ENCODE results near the gene SHPK. TPM values are rescaled to one million over a fixed set of nuclear protein-coding genes. Genes with fewer than 3 reads are reported as not detected.

SHPK gene, protein sequence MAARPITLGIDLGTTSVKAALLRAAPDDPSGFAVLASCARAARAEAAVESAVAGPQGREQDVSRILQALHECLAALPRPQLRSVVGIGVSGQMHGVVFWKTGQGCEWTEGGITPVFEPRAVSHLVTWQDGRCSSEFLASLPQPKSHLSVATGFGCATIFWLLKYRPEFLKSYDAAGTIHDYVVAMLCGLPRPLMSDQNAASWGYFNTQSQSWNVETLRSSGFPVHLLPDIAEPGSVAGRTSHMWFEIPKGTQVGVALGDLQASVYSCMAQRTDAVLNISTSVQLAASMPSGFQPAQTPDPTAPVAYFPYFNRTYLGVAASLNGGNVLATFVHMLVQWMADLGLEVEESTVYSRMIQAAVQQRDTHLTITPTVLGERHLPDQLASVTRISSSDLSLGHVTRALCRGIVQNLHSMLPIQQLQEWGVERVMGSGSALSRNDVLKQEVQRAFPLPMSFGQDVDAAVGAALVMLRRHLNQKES
- 10 to 100 TPM; 11.9 to 12.3 TPM for total RNA-seq

DNA sequence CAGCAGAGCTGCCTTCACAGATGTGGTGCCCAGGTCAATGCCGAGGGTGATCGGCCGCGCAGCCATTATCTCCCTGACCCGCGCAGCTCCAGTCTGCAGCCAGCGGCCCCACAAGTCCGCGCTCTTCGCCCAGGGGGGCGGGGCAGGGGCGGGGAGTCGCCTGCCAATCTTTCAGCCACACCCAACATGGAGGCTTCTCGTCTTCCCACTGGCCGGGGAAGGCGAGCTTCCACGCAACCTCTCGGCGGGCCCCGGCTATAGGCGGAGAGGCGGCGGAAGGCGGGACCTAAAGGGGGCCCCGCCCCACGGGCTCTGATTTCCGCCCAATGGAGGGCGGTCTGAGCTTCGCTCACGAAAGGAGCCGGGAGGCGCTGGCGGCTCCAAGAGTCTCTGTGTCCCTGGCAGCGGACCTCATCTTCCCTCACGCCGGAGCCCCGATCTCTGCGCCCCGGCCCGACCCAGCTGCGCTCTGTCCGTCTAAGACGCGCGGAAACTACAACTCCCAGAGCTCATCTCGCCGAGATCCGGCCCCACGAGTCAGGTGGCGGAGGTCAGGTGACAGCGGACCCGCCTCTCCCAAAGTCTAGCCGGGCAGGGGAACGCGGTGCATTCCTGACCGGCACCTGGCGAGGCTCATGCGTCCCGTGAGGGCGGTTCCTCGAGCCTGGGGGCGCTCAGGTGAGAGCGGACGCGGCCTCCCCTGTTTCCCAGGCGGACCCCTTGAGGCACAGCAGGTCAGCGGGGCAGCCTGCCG, at the start of gene SHPK, which contains the start of gene CTNS:
TSS of gene SHPK (minus strand) at position 97 of the 754 bp plus-strand sequence. CDS start at position 66, 31 bp downstream.
TSS of gene CTNS (plus strand) at position 607 of the 754 bp plus-strand sequence. CDS start 3,447 bp downstream, outside the sequence.
- Mint-ChIP-seq H3K4me1 (peaks cover 30% of the 10 kb centered on the region), H3K9me3 (no peaks in the 10 kb centered on the region), H3K36me3 (peaks cover 3% of the 10 kb centered on the region), H3K4me3 (peak within 1 kb of the TSS; percentile 96), H3K27ac (peak within 1 kb of the TSS; percentile 99), H3K27me3 (no peaks in the 10 kb centered on the region)
- DNase-seq: peak; percentile 96

GRCh38 chr17:3685174-3685573, 49.1 kb upstream of the SHPK start:
- H3K4me3 Mint-ChIP-seq: no peak overlapping the region
- peaks cover 6% of the 10 kb centered on the region for H3K4me1 Mint-ChIP-seq
- H3K27ac Mint-ChIP-seq: no peak overlapping the region
- H3K9me3 Mint-ChIP-seq: no peaks in the 10 kb centered on the region
- DNase-seq: no peak
- H3K36me3 Mint-ChIP-seq: peaks cover 8% of the 10 kb centered on the region
- no peaks in the 10 kb centered on the region for H3K27me3 Mint-ChIP-seq

DNA sequence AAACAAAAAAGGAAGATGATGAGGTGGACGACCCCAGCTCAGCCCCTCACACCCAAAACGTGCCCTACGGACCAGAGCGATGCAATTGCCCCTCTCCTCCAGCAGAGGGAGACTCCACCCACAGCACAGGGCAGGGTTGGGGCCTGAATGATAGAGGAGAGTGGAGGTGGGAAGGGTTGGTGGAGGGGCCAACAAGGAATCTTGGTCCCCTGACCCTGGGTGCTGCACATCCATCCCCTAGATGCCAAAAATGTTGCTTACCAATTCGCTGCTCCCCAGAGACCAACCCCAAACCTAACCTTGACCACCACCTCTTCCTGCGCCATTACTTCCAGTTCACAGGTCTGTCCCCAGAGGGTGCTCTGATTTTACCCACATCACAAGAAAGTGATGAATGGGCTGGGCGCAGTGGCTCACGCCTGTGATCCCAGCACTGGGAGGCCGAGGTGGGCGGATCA, 47.0 kb upstream of the SHPK start:
- Mint-ChIP-seq H3K9me3 (no peaks in the 10 kb centered on the region), H3K36me3 (no peaks in the 10 kb centered on the region), H3K4me1 (peaks cover 6% of the 10 kb centered on the region), H3K27ac (no peak overlapping the region), H3K27me3 (no peaks in the 10 kb centered on the region), H3K4me3 (no peak overlapping the region)
- DNase-seq: peak; percentile 59

GRCh38 chr17:3682033-3682432, 46.0 kb upstream of the SHPK start:
- no peak overlapping the region for H3K27ac Mint-ChIP-seq
- H3K4me3 Mint-ChIP-seq: no peak overlapping the region
- no peaks in the 10 kb centered on the region for H3K36me3 Mint-ChIP-seq
- no peaks in the 10 kb centered on the region for H3K27me3 Mint-ChIP-seq
- no peak for DNase-seq
- H3K9me3 Mint-ChIP-seq: no peaks in the 10 kb centered on the region
- H3K4me1 Mint-ChIP-seq: peaks cover 6% of the 10 kb centered on the region

DNA sequence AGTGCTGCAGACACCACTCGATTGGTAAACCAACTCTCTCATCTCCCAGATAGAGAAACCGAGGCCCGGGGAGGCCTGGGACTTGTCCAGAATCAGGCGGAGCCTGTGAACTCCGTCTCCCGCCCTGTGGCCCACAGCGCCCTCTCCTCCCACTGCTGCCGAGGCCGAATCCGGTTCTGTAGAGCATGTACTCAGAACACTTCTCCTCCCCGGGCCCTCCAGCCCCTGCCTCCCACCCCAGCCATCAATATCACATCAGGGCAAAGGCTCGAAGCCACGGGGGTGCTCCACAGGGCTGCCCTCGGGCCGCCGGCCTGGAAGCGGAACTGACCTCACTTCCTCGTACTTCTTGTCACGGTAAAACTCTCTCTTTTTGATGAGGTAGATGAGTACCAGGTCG, 45.5 kb upstream of the SHPK start:
- Mint-ChIP-seq H3K4me1 (peaks cover 6% of the 10 kb centered on the region), H3K27ac (no peak overlapping the region), H3K36me3 (no peaks in the 10 kb centered on the region), H3K27me3 (no peaks in the 10 kb centered on the region), H3K4me3 (no peak overlapping the region), H3K9me3 (no peaks in the 10 kb centered on the region)
- no peak for DNase-seq

GRCh38 chr17:3681057-3681456, 45.0 kb upstream of the SHPK start:
- H3K27me3 Mint-ChIP-seq: no peaks in the 10 kb centered on the region
- peaks cover 6% of the 10 kb centered on the region for H3K4me1 Mint-ChIP-seq
- no peaks in the 10 kb centered on the region for H3K9me3 Mint-ChIP-seq
- H3K4me3 Mint-ChIP-seq: no peak overlapping the region
- H3K36me3 Mint-ChIP-seq: no peaks in the 10 kb centered on the region
- no peak overlapping the region for H3K27ac Mint-ChIP-seq
- no peak for DNase-seq

DNA sequence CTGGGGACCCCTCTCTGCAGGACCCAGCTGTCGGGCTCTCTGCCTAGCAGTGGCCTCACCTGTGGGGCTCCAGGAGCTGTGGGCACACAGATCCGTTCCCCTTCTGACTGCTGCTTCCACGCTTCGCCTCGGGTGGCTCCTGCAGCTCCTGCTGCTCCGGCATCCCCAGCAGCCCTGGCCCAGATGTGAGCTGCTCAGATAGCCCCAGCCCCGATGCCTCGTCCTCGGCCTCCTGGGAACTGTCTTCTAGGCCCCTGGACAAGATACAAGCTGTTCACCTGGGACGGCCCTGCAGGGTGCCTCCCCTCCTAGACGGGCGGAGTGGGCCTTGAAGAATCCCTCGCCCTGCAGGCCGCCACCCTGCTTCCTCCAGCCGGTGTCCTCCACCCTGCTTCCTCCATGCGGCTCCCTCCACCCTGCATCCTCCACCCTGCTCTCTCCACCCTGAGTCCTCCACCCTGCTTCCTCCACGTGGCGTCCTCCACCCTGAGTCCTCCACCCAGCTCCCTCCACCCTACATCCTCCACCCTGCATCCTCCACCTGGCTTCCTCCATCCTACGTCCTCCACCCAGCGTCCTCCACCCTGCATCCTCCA, 43.6 kb upstream of the SHPK start:
- Mint-ChIP-seq H3K4me1 (peaks cover 6% of the 10 kb centered on the region), H3K27ac (no peak overlapping the region), H3K27me3 (no peaks in the 10 kb centered on the region), H3K4me3 (no peak overlapping the region), H3K36me3 (no peaks in the 10 kb centered on the region), H3K9me3 (no peaks in the 10 kb centered on the region)
- no peak for DNase-seq

- H3K4me3 Mint-ChIP-seq: no peak overlapping the region
- peaks cover 6% of the 10 kb centered on the region for H3K4me1 Mint-ChIP-seq
- no peak for DNase-seq
- H3K27me3 Mint-ChIP-seq: no peaks in the 10 kb centered on the region
- no peak overlapping the region for H3K27ac Mint-ChIP-seq
- no peaks in the 10 kb centered on the region for H3K36me3 Mint-ChIP-seq
- no peaks in the 10 kb centered on the region for H3K9me3 Mint-ChIP-seq
Measured at GRCh38 chr17:3678821-3679530, 42.9 kb upstream of the SHPK start.

GRCh38 chr17:3678095-3678820, 42.2 kb upstream of the SHPK start:
- DNase-seq: no peak
- Mint-ChIP-seq H3K27ac (no peak overlapping the region), H3K4me3 (no peak overlapping the region), H3K27me3 (no peaks in the 10 kb centered on the region), H3K4me1 (peaks cover 5% of the 10 kb centered on the region), H3K36me3 (no peaks in the 10 kb centered on the region), H3K9me3 (no peaks in the 10 kb centered on the region)

DNA sequence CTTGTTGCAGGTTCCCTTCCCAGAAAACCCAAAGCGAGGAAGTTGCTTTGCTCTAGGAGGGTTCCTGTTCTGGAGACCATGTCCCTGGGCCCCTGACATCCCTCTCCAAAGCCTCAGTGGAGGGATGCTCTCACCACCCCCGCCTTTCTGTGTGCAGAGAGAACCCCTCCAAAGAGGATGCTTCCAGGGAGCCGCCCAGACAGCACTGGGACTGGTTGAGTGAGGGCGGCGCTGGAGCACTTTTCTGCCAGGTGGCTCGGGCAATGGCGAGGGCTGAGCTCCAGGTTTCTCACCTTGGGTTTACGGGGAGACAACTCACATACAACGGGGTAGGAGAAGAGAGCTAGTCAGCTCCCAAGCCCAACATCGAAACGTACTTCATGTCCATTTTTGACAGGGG, 39.8 kb upstream of the SHPK start:
- Mint-ChIP-seq H3K27me3 (no peaks in the 10 kb centered on the region), H3K27ac (peak overlapping the region; percentile 12), H3K36me3 (no peaks in the 10 kb centered on the region), H3K4me3 (no peak overlapping the region), H3K9me3 (no peaks in the 10 kb centered on the region), H3K4me1 (no peaks in the 10 kb centered on the region)
- DNase-seq: no peak

DNA sequence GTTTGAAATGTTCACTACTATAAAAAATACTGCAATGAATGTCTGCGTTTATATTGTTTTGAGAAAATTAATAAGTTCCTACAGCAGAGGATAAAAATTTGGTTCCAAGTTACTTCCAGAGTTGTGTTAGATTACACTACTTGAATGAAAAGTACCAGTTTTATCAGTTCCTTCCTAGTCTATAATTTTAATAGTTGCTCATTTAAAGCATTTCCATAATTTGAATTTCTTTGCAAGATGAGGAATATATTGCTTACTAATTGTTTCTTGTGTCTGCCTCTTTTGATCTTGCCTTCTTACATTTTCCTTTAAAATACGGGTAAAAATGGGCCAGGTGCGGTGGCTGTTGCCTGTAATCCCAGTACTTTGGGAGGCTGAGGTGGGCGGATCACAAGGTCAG, 36.5 kb upstream of the SHPK start:
- H3K36me3 Mint-ChIP-seq: peaks cover 16% of the 10 kb centered on the region
- no peak overlapping the region for H3K4me3 Mint-ChIP-seq
- no peaks in the 10 kb centered on the region for H3K27me3 Mint-ChIP-seq
- no peaks in the 10 kb centered on the region for H3K9me3 Mint-ChIP-seq
- no peak overlapping the region for H3K27ac Mint-ChIP-seq
- peaks cover 13% of the 10 kb centered on the region for H3K4me1 Mint-ChIP-seq
- DNase-seq: no peak

GRCh38 chr17:3669548-3669947, 33.5 kb upstream of the SHPK start:
- DNase-seq: no peak
- Mint-ChIP-seq H3K4me1 (peaks cover 17% of the 10 kb centered on the region), H3K27ac (peak overlapping the region; percentile 92), H3K36me3 (peaks cover 16% of the 10 kb centered on the region), H3K4me3 (peak overlapping the region; percentile 95), H3K9me3 (no peaks in the 10 kb centered on the region), H3K27me3 (no peaks in the 10 kb centered on the region)

- Mint-ChIP-seq H3K27me3 (no peaks in the 10 kb centered on the region), H3K4me1 (peaks cover 17% of the 10 kb centered on the region), H3K36me3 (peaks cover 16% of the 10 kb centered on the region), H3K4me3 (peak overlapping the region; percentile 95), H3K9me3 (no peaks in the 10 kb centered on the region), H3K27ac (peak overlapping the region; percentile 92)
- DNase-seq: no peak
Measured at GRCh38 chr17:3669085-3669347, 33.0 kb upstream of the SHPK start.

All from activated naive CD8-positive, alpha-beta T cell treated with anti-CD3 and anti-CD28 coated beads for 36 hours (primary cell).